Adrenal gland (tissue), 5 donors: Measurements from ENCODE around the gene HAT1.

Source experiments
- CTCF ChIP-seq, 6 experiments: fragments of 450-650 bp in 4 of 6; fragments of 200-600 bp in 2 of 6; sonication (generic) in 1 of 6; IDR thresholded peaks; 1 replicate in 5 of 6; 2 replicates in 1 of 6; pipeline versions ENCODE4 v1.5.1 to v1.8.0; 2016 to 2021; ENCODE audit warnings: antibody characterized with exemption in 6 of 6, mild to moderate bottlenecking in 2 of 6, moderate library complexity in 1 of 6
- POLR2A ChIP-seq, 2 donors: fragments of 450-650 bp; IDR thresholded peaks; one replicate each; pipeline ENCODE4 v1.6.1; 2017; ENCODE audit warnings: antibody characterized with exemption in 2 of 2, mild to moderate bottlenecking in 2 of 2, moderate library complexity in 1 of 2
- donor health status: DM: no; HTN: no; CAD: no.

DNA sequence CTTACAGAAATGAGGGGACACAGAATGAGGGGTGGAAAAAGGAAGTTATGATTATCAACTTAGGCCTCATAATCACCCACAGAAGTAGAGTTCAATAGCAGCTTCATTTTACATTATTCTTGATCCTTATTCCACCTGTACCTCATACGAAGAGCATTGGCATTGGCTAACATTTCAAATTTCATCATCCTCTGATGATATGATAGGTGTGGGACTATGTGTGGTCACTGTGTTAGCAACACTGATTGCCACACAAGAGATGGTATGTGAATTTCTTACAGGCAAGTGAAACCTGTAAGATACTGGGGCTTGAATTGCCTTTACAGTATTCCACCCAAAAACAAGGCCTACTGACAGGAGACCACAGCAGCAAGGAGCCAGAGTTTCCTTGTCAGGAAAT is 14.0 kb upstream of the HAT1 start:
- no peak for TF ChIP-seq CTCF (IDR thresholded peaks at IDR 0.05)
- no peak for TF ChIP-seq POLR2A (IDR thresholded peaks at IDR 0.05)
